Measurements from ENCODE around the gene TEX48. TPM values are rescaled to one million over a fixed set of nuclear protein-coding genes. Genes with fewer than 3 reads are reported as not detected.

Gene TEX48
- total RNA-seq, 1 experiment from 2014 or later: not detected

DNA sequence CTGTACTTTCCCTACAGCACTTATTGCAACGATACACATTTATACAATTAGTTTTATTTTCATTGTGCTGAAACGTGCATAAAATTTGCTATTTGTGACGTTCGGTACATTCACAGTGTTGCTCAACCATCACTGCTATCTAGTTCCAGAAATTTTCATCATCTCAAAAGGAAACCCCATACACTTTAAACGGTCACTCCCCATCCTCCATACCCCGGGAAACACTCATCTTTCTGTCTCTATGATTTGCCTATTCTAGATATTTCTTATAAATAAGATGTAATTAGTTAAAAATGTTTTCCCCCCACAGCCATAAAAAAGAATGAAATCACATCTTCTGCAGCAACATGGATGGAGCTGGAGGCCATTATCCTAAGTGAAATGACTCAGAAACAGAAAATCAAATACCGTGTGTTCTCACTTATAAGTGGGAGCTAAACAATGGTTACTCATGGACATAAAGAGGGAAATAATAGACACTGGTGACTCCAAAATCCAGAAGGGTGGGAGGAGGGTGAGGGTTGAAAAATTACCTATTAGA, 40.2 kb upstream of the TEX48 start:
- POLR2A ChIA-PET: no interaction called here
- DNase-seq (ENCODE audit: low read depth, low spot score): no peak

DNA sequence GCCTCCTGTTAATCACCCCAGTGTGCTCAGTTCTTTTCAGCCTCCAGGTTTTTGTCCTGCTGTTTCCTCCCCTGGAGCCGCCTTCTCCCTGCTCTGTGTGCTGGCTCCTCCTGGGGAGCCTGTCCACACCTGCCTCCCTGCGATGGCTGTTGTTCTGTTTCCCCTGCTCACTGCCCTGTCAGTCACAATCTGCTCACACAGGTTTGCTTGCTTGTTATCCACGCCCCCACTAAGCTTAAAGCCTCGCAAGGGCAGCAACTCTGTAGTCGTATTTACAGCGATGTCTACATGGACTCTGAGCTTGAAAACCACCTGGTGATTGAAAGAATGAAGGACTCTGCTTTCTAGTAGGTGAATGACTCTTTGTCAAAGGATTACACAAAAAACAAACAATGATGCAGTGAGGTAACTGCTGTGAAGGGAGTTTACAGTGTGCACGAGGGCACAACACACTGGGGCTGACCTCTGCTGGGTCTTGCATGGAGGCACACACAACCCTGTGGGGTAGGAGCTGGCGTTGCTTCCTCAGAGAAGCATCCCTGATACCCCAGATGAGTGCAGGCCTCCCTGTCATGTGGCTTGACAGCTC, 39.6 kb upstream of the TEX48 start:
- TF ChIP-seq POLR2AphosphoS5 (IDR thresholded peaks at IDR 0.05; ENCODE audit: low read depth, low read length): no peak
- TF ChIP-seq, protein P1, sequence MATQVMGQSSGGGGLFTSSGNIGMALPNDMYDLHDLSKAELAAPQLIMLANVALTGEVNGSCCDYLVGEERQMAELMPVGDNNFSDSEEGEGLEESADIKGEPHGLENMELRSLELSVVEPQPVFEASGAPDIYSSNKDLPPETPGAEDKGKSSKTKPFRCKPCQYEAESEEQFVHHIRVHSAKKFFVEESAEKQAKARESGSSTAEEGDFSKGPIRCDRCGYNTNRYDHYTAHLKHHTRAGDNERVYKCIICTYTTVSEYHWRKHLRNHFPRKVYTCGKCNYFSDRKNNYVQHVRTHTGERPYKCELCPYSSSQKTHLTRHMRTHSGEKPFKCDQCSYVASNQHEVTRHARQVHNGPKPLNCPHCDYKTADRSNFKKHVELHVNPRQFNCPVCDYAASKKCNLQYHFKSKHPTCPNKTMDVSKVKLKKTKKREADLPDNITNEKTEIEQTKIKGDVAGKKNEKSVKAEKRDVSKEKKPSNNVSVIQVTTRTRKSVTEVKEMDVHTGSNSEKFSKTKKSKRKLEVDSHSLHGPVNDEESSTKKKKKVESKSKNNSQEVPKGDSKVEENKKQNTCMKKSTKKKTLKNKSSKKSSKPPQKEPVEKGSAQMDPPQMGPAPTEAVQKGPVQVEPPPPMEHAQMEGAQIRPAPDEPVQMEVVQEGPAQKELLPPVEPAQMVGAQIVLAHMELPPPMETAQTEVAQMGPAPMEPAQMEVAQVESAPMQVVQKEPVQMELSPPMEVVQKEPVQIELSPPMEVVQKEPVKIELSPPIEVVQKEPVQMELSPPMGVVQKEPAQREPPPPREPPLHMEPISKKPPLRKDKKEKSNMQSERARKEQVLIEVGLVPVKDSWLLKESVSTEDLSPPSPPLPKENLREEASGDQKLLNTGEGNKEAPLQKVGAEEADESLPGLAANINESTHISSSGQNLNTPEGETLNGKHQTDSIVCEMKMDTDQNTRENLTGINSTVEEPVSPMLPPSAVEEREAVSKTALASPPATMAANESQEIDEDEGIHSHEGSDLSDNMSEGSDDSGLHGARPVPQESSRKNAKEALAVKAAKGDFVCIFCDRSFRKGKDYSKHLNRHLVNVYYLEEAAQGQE (IDR thresholded peaks at IDR 0.05; ENCODE audit: insufficient read depth in 1 of 2, low read depth in 2 of 2, low read length in 1 of 2): no peak
- no peak for TF ChIP-seq SIN3A (IDR thresholded peaks at IDR 0.05; ENCODE audit: borderline replicate concordance, insufficient read depth, low read depth, low read length)
- no peak for TF ChIP-seq TCF7L2 (IDR thresholded peaks at IDR 0.05; ENCODE audit: low read depth, low read length)
- TF ChIP-seq, protein P2, sequence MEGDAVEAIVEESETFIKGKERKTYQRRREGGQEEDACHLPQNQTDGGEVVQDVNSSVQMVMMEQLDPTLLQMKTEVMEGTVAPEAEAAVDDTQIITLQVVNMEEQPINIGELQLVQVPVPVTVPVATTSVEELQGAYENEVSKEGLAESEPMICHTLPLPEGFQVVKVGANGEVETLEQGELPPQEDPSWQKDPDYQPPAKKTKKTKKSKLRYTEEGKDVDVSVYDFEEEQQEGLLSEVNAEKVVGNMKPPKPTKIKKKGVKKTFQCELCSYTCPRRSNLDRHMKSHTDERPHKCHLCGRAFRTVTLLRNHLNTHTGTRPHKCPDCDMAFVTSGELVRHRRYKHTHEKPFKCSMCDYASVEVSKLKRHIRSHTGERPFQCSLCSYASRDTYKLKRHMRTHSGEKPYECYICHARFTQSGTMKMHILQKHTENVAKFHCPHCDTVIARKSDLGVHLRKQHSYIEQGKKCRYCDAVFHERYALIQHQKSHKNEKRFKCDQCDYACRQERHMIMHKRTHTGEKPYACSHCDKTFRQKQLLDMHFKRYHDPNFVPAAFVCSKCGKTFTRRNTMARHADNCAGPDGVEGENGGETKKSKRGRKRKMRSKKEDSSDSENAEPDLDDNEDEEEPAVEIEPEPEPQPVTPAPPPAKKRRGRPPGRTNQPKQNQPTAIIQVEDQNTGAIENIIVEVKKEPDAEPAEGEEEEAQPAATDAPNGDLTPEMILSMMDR (IDR thresholded peaks at IDR 0.05): no peak
- Histone ChIP-seq H3K4me1 (ENCODE audit: control insufficient read depth, insufficient read depth, low read length) (no peaks in the 10 kb centered on the region), H3K27me3 (ENCODE audit: control insufficient read depth, insufficient read depth, low read length) (no peaks in the 10 kb centered on the region), H3K9me3 (ENCODE audit: control insufficient read depth, insufficient read depth, low read depth, low read length) (no peaks in the 10 kb centered on the region), H3K4me3 (ENCODE audit: low read depth in 2 of 2, low read length in 2 of 2) (no peak overlapping the region), H3K27ac (ENCODE audit: low read length) (no peak overlapping the region), H3K36me3 (ENCODE audit: control insufficient read depth, insufficient read depth, low read length) (no peaks in the 10 kb centered on the region)
- DNase-seq (ENCODE audit: low read depth, low spot score) (no peak), ATAC-seq (no peak)
- POLR2A ChIA-PET: no interaction called here
- intact Hi-C loops (cut with micrococcal nuclease; ENCODE audit: unreplicated experiment) (no loop called here), in situ Hi-C loops (cut with HindIII; ENCODE audit: low pct_unique_long_range_greater_than_20kb, low sequenced_read_pairs) (no loop called here)
- CTCF ChIA-PET: interaction anchor here (0.6 kb wide), 1 partner anchor 17 kb away, joined by 6 read pairs; no protein-coding TSS in a partner anchor
- no TSS peak for BruUV-seq (replicated peaks)

More for the DNA sequence above, 40.2 kb upstream of the TEX48 start:
- Histone ChIP-seq H3K27me3 (ENCODE audit: control insufficient read depth, insufficient read depth, low read length) (no peaks in the 10 kb centered on the region), H3K4me3 (ENCODE audit: low read depth in 2 of 2, low read length in 2 of 2) (no peak overlapping the region), H3K27ac (ENCODE audit: low read length) (no peak overlapping the region), H3K9me3 (ENCODE audit: control insufficient read depth, insufficient read depth, low read depth, low read length) (no peaks in the 10 kb centered on the region), H3K36me3 (ENCODE audit: control insufficient read depth, insufficient read depth, low read length) (no peaks in the 10 kb centered on the region), H3K4me1 (ENCODE audit: control insufficient read depth, insufficient read depth, low read length) (no peaks in the 10 kb centered on the region)
- in situ Hi-C loops (cut with HindIII; ENCODE audit: low pct_unique_long_range_greater_than_20kb, low sequenced_read_pairs) (no loop called here), intact Hi-C loops (cut with micrococcal nuclease; ENCODE audit: unreplicated experiment) (no loop called here)
- no peak for ATAC-seq
- CTCF ChIA-PET: interaction anchor here (0.6 kb wide), 1 partner anchor 16 kb away, joined by 6 read pairs; no protein-coding TSS in a partner anchor
- BruUV-seq (replicated peaks): no TSS peak
- no peak for TF ChIP-seq SIN3A (IDR thresholded peaks at IDR 0.05; ENCODE audit: borderline replicate concordance, insufficient read depth, low read depth, low read length)
- TF ChIP-seq, protein P2 (IDR thresholded peaks at IDR 0.05): no peak
- TF ChIP-seq POLR2AphosphoS5 (IDR thresholded peaks at IDR 0.05; ENCODE audit: low read depth, low read length): no peak
- TF ChIP-seq, protein P1 (IDR thresholded peaks at IDR 0.05; ENCODE audit: insufficient read depth in 1 of 2, low read depth in 2 of 2, low read length in 1 of 2): no peak
- no peak for TF ChIP-seq TCF7L2 (IDR thresholded peaks at IDR 0.05; ENCODE audit: low read depth, low read length)
